Neuron (in vitro differentiated cells): ENCODE data around the gene GABRB3.

ENCODE experiments used
- H2AFZ ChIP-seq: one replicate; pipeline ENCODE4 v1.6.1; 2013; ENCODE audit warnings: low read depth, mild to moderate bottlenecking, inconsistent platforms, low read length, moderate library complexity
- H3K27me3 ChIP-seq: one replicate; pipeline ENCODE4 v1.6.1; 2013; ENCODE audit warnings: low read length; ENCODE audit not compliant: insufficient read depth
- H3K36me3 ChIP-seq: one replicate; pipeline ENCODE4 v1.6.1; 2013; ENCODE audit warnings: low read length; ENCODE audit not compliant: insufficient read depth
- H3K4me1 ChIP-seq: one replicate; pipeline ENCODE4 v1.6.1; 2013; ENCODE audit warnings: low read length; ENCODE audit not compliant: insufficient read depth
- H3K4me3 ChIP-seq: 2 replicates; pipeline ENCODE4 v1.5.1; 2013; ENCODE audit warnings: mild to moderate bottlenecking, low read length, moderate library complexity
- H3K9me3 ChIP-seq: one replicate; pipeline ENCODE4 v1.6.1; 2013; ENCODE audit warnings: low read length

GABRB3 gene

DNA sequence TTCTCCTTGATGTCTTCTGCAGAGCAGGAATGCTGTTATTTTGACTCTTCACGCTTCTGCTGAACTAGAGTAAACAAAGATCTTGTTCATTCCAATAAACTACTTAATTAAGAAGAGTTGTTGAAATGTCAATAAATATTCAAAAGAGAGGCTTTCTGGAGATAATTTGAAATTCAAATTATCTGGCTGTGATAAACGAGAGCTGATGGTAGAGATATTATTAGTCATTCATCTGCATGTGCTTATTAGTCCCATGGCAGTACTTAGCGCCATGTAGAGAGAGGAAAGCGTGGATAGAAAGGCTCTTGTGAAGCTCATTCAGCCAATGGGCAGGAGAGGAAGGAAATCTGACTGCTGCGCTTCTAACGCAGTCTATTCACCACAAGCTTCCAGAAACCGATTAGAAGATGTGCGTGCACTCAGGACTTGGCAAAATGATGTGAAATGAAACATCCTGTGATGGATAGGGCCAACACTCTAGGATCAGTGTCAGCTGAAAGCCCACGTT lies 251.1 kb downstream of the GABRB3 start:
- Histone ChIP-seq H3K9me3 (no peaks in the 10 kb centered on the region), H3K27me3 (no peaks in the 10 kb centered on the region), H3K36me3 (no peaks in the 10 kb centered on the region), H2AFZ (no peak overlapping the region), H3K4me3 (no peak overlapping the region), H3K4me1 (no peaks in the 10 kb centered on the region)

DNA sequence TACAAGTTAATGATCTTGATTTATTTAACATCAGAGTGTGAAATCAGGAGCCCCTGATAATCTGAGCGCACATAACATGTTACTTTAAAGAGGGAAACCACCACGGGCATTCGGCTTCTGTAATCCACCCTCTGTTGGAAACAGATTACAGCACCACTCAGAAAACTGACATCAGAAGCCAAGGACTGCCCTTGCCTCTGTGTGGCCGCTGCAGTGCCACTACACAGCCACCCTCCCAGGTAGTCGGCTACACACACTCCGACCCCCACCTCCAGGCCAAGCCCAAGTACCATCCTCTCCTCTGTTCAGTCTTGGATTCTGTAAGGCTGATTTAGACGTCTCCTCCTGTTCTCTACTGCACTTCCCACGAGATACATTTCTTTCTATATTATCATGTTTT lies 251.7 kb downstream of the GABRB3 start:
- H3K4me1 ChIP-seq: no peaks in the 10 kb centered on the region
- H3K9me3 ChIP-seq: no peaks in the 10 kb centered on the region
- H3K36me3 ChIP-seq: no peaks in the 10 kb centered on the region
- H3K4me3 ChIP-seq: no peak overlapping the region
- no peak overlapping the region for H2AFZ ChIP-seq
- no peaks in the 10 kb centered on the region for H3K27me3 ChIP-seq

DNA sequence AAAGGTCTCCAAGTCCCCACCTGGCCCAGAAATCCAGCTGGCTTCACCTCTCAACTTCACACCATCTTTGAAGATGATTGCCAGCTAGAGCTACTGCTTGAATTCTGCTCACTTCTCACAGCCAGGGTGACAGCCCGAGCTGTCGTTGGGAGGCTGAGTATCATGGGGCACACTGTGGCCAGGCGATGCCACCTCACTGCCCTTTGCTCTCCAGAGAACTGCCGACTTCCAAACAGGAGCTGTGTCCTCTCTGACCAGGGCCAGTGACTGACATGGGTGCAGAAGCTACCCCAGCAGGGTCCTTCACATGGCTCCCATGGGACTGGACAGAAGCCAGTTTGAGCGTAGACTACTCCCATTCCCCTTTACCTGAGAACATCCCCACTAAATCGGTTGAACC lies 254.0 kb downstream of the GABRB3 start:
- Histone ChIP-seq H3K27me3 (no peaks in the 10 kb centered on the region), H3K4me1 (no peaks in the 10 kb centered on the region), H2AFZ (no peak overlapping the region), H3K36me3 (no peaks in the 10 kb centered on the region), H3K4me3 (no peak overlapping the region), H3K9me3 (no peaks in the 10 kb centered on the region)

DNA sequence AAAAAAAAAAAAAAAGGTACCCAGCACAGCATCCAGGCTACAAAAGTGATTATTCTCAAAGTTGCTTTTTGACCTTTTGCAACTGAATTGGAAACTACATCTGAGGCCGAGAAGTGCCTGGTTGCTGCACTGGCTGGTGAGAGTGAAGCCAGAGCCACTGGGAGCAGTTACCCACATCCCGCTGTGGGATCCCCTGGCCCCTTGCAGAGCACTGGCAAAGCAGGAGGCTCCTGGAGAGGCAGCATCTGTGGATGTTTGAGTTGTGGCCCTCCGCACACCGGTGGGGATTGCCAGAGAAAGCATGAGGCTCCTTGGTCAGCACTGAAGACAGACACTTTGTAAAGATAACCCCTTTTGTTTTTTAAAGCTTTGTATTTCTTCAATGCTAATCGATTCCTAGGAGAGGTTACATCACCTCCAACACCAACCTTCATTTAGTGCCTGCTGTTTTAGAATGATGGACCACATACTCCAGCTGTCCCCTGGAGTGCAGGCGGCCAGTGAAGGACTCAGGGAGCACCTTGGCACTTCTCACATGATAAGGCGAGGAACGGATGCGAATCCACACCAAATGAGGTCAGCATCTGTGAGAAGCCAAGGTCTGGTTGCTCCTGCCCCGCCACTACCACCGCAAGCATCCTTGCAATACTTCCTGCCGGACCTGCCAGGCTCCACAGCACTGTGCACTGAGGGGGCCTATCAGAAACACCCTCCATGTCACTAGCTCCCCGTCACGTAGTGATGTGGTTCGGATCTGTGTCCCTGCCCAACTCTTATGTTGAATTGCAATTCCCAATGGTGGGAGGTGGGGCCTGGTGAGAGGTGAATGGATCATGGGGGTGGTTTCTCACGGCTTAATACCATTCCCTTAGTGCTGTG lies 256.5 kb downstream of the GABRB3 start:
- Histone ChIP-seq H3K36me3 (no peaks in the 10 kb centered on the region), H3K9me3 (no peaks in the 10 kb centered on the region), H3K4me1 (no peaks in the 10 kb centered on the region), H3K4me3 (no peak overlapping the region), H2AFZ (no peak overlapping the region), H3K27me3 (no peaks in the 10 kb centered on the region)

DNA sequence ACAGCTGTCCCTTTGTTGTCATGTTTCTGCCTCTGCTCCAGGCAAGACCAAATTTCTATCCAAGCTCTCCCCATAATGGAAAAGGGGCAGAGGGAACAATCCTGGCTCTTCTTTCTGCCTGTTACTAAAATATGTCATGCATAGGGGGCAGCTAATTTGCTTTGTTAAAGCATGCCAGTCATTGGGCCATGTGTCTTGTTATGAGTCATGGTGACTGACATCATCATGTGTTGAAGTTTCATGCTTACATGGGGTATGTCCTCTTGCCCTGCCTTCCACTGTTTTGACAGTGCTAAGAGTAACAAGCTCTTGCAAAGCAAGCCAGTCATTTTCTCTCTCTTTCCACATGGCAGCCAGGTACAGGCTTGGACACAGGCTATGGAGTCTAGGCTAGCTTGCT lies 268.9 kb downstream of the GABRB3 start:
- H3K36me3 ChIP-seq: no peaks in the 10 kb centered on the region
- H3K9me3 ChIP-seq: no peaks in the 10 kb centered on the region
- H2AFZ ChIP-seq: no peak overlapping the region
- no peak overlapping the region for H3K4me3 ChIP-seq
- no peaks in the 10 kb centered on the region for H3K4me1 ChIP-seq
- no peaks in the 10 kb centered on the region for H3K27me3 ChIP-seq
